HEK293T (cell line): ENCODE results near the gene STX4.

Experiments
- HDGF ChIP-seq: fragments of 450-650 bp; IDR thresholded peaks from 2 replicates; pipeline ENCODE4 v1.6.1; 2017; ENCODE audit warnings: antibody characterized with exemption, borderline replicate concordance
- LEF1 ChIP-seq: fragments of 450-650 bp; IDR thresholded peaks from 2 replicates; pipeline ENCODE4 v1.6.1; 2017; ENCODE audit warnings: mild to moderate bottlenecking, borderline replicate concordance
- SP1 ChIP-seq: fragments of 450-650 bp; IDR thresholded peaks from 2 replicates; pipeline ENCODE4 v1.6.1; 2017

DNA sequence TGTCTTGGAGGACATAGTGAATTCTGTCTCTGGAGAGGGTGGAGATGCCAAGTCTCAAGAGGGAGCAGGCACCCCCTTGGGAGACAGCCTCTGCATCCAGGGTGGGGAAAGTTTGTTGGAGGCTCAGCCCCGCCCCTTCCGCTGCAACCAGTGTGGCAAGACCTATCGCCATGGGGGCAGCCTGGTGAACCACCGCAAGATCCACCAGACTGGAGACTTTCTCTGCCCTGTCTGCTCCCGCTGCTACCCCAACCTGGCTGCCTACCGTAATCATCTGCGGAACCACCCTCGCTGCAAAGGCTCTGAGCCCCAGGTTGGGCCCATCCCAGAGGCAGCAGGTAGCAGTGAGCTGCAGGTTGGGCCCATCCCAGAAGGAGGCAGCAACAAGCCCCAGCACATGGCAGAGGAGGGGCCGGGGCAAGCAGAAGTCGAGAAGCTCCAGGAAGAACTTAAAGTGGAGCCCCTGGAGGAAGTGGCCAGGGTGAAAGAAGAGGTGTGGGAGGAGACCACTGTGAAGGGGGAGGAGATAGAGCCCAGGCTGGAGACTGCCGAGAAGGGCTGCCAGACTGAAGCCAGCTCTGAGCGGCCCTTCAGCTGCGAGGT is 46.1 kb downstream of the STX4 start:
- TF ChIP-seq HDGF (no peak), SP1 (no peak), LEF1 (no peak)
